Epithelial cell of esophagus (primary cell): ENCODE results near the gene PRRC2B.
A peak's percentile ranks its signal among the peaks of the same experiment; 100 is the strongest.

Source experiments
- DNase-seq: peaks from one replicate; pipeline ENCODE4 v3.0.0; 2010; ENCODE audit warnings: low read depth
- H3K4me3 ChIP-seq: 2 replicates; pipeline ENCODE4 v1.5.1; 2011; ENCODE audit warnings: mild to moderate bottlenecking, low read length, control low read depth
- CTCF ChIP-seq: IDR thresholded peaks from 2 replicates; pipeline ENCODE4 v1.5.1; 2011; ENCODE audit warnings: low read depth, mild to moderate bottlenecking, low read length, control low read depth, inconsistent platforms; ENCODE audit not compliant: insufficient read depth; ENCODE audit errors: missing control alignments

The PRRC2B gene

DNA sequence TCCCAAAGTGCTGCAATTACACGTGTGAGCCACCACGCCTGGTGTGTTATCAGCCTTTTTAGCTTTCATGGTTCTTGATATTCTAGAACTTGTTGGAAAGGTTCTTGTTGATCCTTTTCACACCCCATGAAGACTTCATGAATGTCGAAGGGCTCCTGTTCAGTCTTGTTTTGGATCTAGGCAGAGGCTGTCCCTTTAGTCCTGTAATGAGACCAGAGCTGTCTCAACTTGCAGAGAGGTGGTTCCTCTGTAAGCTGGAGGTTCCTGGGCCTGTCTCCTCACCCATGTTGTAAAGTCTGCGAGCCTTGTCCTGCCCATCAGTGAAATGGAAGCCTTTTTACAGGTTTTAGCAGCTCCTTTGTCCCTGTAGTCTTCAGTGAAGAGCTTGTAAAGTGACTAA lies 38.2 kb downstream of the PRRC2B start:
- no peak for TF ChIP-seq CTCF
- DNase-seq, result peak; percentile 97
- no peak overlapping the region for H3K4me3 ChIP-seq

DNA sequence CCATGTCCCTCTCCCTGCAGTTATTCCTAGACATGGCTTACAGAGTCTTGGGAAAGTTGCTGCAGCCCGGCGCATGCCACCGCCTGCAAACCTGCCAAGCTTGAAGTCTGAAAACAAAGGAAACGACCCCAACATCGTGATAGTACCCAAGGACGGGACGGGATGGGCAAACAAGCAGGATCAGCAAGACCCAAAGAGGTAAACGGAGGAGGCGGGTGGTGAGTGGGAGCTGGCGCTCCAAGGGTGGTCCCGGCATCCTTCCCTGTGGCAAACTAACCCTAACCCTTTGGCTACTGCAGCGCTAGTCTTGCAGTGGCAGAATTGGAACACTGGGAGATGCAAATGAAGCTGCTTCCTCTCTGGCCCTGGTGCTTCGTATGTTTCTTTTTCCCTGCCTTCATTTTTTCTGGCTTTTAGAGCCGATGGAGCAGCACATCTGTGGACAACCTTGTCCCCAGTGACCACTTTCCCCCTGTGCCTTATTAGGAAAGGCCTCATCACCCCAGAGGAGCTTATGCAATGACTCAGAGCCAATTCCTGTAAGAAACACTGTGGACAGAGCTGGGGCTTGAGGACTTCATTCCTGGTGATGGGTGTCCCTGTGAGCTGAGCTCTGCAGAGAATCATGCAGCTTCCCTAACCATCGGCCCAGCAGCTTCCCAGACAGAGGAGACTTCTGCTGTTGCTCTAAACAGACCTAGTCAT lies 38.9 kb downstream of the PRRC2B start:
- no peak overlapping the region for H3K4me3 ChIP-seq
- no peak for TF ChIP-seq CTCF
- DNase-seq, result peak; percentile 66

- no peak for TF ChIP-seq CTCF
- DNase-seq, result no peak
- no peak overlapping the region for H3K4me3 ChIP-seq
Measured at GRCh38 chr9:131433302-131433854, 39.5 kb downstream of the PRRC2B start.

DNA sequence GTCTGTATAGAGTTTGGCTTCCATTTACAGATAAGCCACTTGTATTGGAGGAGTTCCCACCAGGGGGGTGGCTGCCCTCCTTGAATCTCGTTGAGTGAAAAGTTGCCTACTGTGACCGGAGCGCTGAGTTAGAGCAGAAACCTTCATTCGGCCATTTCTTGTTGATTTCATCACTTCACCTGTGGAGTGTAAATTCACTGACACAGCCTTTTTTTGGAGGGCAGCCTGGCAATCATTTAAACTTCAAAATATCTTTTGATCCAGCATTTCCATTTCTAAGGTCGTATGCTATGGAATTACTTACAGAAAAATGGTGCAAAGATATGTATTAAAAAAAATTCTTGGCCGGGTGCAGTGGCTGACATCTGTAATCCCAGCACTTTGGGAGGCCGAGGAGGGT lies 40.8 kb downstream of the PRRC2B start:
- DNase-seq, result no peak
- H3K4me3 ChIP-seq, result no peak overlapping the region

GRCh38 chr9:131436376-131436775 lies 42.5 kb downstream of the PRRC2B start:
- H3K4me3 ChIP-seq, result no peak overlapping the region
- no peak for TF ChIP-seq CTCF
- no peak for DNase-seq

More for the DNA sequence above, 40.8 kb downstream of the PRRC2B start:
- TF ChIP-seq CTCF, result no peak

- no peak for DNase-seq
- H3K4me3 ChIP-seq, result no peak overlapping the region
- TF ChIP-seq CTCF, result no peak
Measured at GRCh38 chr9:131436865-131437271, 43.0 kb downstream of the PRRC2B start.

GRCh38 chr9:131438190-131438589 lies 44.3 kb downstream of the PRRC2B start:
- no peak overlapping the region for H3K4me3 ChIP-seq
- DNase-seq, result no peak
- TF ChIP-seq CTCF, result no peak
